Prostate gland (tissue), 2 donors: Measurements from ENCODE around the gene FBXL5. TPM values are rescaled to one million over a fixed set of nuclear protein-coding genes. Genes with fewer than 3 reads are reported as not detected.

Source experiments
- DNase-seq: peaks from one replicate; pipeline ENCODE4 v3.0.0-alpha.2; 2019; ENCODE audit warnings: low spot score
- H3K27ac ChIP-seq, 2 donors: fragments of 200-600 bp; sonication (generic); 2 replicates each; pipeline ENCODE4 v1.5.1; 2017 to 2019
- H3K27me3 ChIP-seq: fragments of 200-600 bp; sonication (generic); replicated peaks from 2 replicates; pipeline ENCODE4 v1.5.1; 2019; ENCODE audit not compliant: insufficient read depth
- H3K36me3 ChIP-seq, 2 donors: fragments of 200-600 bp; sonication (generic); 1 replicate in 1 of 2; 2 replicates in 1 of 2; pipeline versions ENCODE4 v1.5.1 to v1.8.1; 2017 to 2019
- H3K4me1 ChIP-seq: fragments of 200-600 bp; sonication (generic); replicated peaks from 2 replicates; pipeline ENCODE4 v1.5.1; 2019
- H3K4me3 ChIP-seq, 2 donors: fragments of 200-600 bp; sonication (generic); 2 replicates each; pipeline ENCODE4 v1.5.1; 2017 to 2019
- H3K9me3 ChIP-seq: fragments of 200-600 bp; sonication (generic); 2 replicates; pipeline ENCODE4 v1.5.1; 2017
- CTCF ChIP-seq, 4 experiments: fragments of 200-600 bp in 2 of 4; fragments of 450-650 bp in 2 of 4; sonication (generic) in 2 of 4; IDR thresholded peaks; 1 replicate in 3 of 4; 2 replicates in 1 of 4; pipeline ENCODE4 v1.5.1; 2016 to 2019; ENCODE audit warnings: antibody characterized with exemption in 4 of 4, mild to moderate bottlenecking in 2 of 4, moderate library complexity in 2 of 4
- POLR2A ChIP-seq: fragments of 450-650 bp; IDR thresholded peaks from one replicate; pipeline ENCODE4 v1.6.1; 2016; ENCODE audit warnings: antibody characterized with exemption, mild to moderate bottlenecking
- POLR2AphosphoS5 ChIP-seq: sonication (generic); formaldehyde crosslinking; IDR thresholded peaks from one replicate; pipeline ENCODE4 v1.6.1; 2017; ENCODE audit warnings: antibody characterized with exemption
- WGBS: methylation state at CpG from one replicate; pipeline ENCODE4 v1.1.5; 2018; 5-methylcytosine and 5-hydroxymethylcytosine counted together
- intact Hi-C: fragments of 100-400 bp; cut with DNase I; formaldehyde crosslinking; loops from one replicate; pipeline ENCODE4 v1.14.2; 2022
- total RNA-seq, 2 donors: library from RNA; depleted of rRNA; stranded (reverse); fragments of >200 nt; gene quantifications; one replicate each; pipeline ENCODE4 v1.1.0, GENCODE V29; 2016

The FBXL5 gene
- total RNA-seq, 2 donors from 2014 or later, result 86.0 to 123 TPM

DNA sequence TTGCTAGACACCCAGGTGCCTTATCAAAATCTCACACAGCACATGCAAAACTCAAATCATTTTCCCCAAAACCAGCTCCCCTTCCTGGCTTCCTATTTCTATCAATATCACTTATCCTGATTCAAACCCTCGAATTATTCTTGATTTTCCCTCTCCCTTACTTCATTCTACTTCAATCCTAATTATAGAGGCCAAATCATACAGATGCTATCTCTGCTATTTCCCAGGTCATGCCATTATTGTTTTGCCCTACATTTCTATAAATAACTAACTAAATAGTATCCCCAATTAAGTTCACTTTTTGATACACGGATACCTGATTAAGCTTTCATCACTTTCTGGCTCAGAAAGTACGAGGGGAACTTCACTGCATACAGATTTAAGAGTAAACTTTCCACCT, 62.4 kb downstream of the FBXL5 start:
- WGBS, result 73% methylated on average over 3 of the region's 3 CpGs
- TF ChIP-seq POLR2AphosphoS5 (no peak), CTCF (IDR thresholded peaks at IDR 0.05) (no peak), POLR2A (no peak)
- no peak overlapping the region for H3K27ac ChIP-seq
- intact Hi-C loops, result loop anchor here (5.0 kb wide), 1 partner anchor 65 kb away; the partner anchor contains the start of gene FBXL5
- no peak for DNase-seq
- no peaks in the 10 kb centered on the region for H3K36me3 ChIP-seq
- no peaks in the 10 kb centered on the region for H3K27me3 ChIP-seq
- no peak overlapping the region for H3K4me3 ChIP-seq
- no peaks in the 10 kb centered on the region for H3K4me1 ChIP-seq
- H3K9me3 ChIP-seq, result no peaks in the 10 kb centered on the region

- 59% methylated on average over 3 of the region's 3 CpGs for WGBS
- intact Hi-C loops, result no loop called here
- Histone ChIP-seq H3K4me1 (no peaks in the 10 kb centered on the region), H3K4me3 (no peak overlapping the region), H3K27ac (no peak overlapping the region), H3K36me3 (no peaks in the 10 kb centered on the region), H3K9me3 (no peaks in the 10 kb centered on the region), H3K27me3 (no peaks in the 10 kb centered on the region)
- TF ChIP-seq POLR2A, result no peak
- TF ChIP-seq CTCF (IDR thresholded peaks at IDR 0.05), result no peak
- no peak for TF ChIP-seq POLR2AphosphoS5
- DNase-seq, result no peak
These were observed 67.5 kb downstream of the FBXL5 start for GRCh38 chr4:15587649-15588048.

DNA sequence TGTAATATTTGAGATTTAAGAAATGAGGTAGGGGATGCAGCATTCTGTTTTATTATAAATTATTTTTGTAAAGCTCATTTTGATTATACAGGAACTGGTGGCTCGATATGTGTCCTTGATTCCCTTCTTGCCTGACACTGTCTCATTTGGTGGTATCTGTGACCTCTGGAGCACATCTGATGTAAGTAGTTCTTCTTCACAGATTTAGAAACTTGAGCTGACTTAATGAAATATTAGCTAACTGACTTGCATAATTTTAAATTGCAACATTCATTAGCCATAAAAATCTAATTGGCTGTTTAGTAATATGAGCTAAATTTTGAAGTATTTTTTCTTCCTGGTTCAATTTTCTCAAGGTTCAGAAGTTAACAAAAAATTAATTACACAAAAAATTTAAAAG, 69.1 kb downstream of the FBXL5 start:
- H3K9me3 ChIP-seq, result no peaks in the 10 kb centered on the region
- H3K36me3 ChIP-seq, result no peaks in the 10 kb centered on the region
- H3K4me1 ChIP-seq, result no peaks in the 10 kb centered on the region
- no peaks in the 10 kb centered on the region for H3K27me3 ChIP-seq
- no peak for DNase-seq
- 88% methylated on average over 1 of the region's 1 CpG for WGBS
- TF ChIP-seq POLR2A (no peak), POLR2AphosphoS5 (no peak), CTCF (IDR thresholded peaks at IDR 0.05) (no peak)
- H3K27ac ChIP-seq, result no peak overlapping the region
- H3K4me3 ChIP-seq, result no peak overlapping the region
- intact Hi-C loops, result no loop called here

- H3K36me3 ChIP-seq, result no peaks in the 10 kb centered on the region
- no peak overlapping the region for H3K4me3 ChIP-seq
- intact Hi-C loops, result no loop called here
- H3K9me3 ChIP-seq, result no peaks in the 10 kb centered on the region
- no peak overlapping the region for H3K27ac ChIP-seq
- no peaks in the 10 kb centered on the region for H3K27me3 ChIP-seq
- H3K4me1 ChIP-seq, result no peaks in the 10 kb centered on the region
- TF ChIP-seq CTCF (IDR thresholded peaks at IDR 0.05) (no peak), POLR2A (no peak), POLR2AphosphoS5 (no peak)
- 96% methylated on average over 2 of the region's 2 CpGs for WGBS
- no peak for DNase-seq
These were observed 69.8 kb downstream of the FBXL5 start for GRCh38 chr4:15585331-15585730.

- intact Hi-C loops, result no loop called here
- no peak for TF ChIP-seq POLR2AphosphoS5
- no peak for TF ChIP-seq CTCF (IDR thresholded peaks at IDR 0.05)
- TF ChIP-seq POLR2A, result no peak
- 95% methylated on average over 1 of the region's 1 CpG for WGBS
These were observed 70.4 kb downstream of the FBXL5 start for GRCh38 chr4:15584785-15585184.

More at GRCh38 chr4:15584785-15585184, 70.4 kb downstream of the FBXL5 start:
- H3K9me3 ChIP-seq, result no peaks in the 10 kb centered on the region
- H3K27ac ChIP-seq, result no peak overlapping the region
- no peaks in the 10 kb centered on the region for H3K27me3 ChIP-seq
- H3K4me1 ChIP-seq, result no peaks in the 10 kb centered on the region
- DNase-seq, result no peak
- H3K4me3 ChIP-seq, result no peak overlapping the region
- no peaks in the 10 kb centered on the region for H3K36me3 ChIP-seq
